GM21447 (cell line): ENCODE data around the gene CYP1A2.
"Not testable (repeated sequence)": the region's sequence is repeated elsewhere in the genome, so short reads cannot be mapped to it uniquely, and the experiment has no call there.

Experiments
- ATAC-seq: cut with Tn5 transposase; IDR thresholded peaks from one replicate; pipeline ENCODE4 v1.9.1; 2021; ENCODE audit not compliant: unreplicated experiment

CYP1A2 gene

GRCh38 chr15:74748322-74748946 lies at the start of gene CYP1A2:
Gene CYP1A2, plus strand, starts transcription at chr15:74748845. Its CDS starts 894 bp downstream, at chr15:74749739.
- no peak for ATAC-seq

GRCh38 chr15:74709011-74709410 lies 39.6 kb upstream of the CYP1A2 start:
- ATAC-seq: no peak

DNA sequence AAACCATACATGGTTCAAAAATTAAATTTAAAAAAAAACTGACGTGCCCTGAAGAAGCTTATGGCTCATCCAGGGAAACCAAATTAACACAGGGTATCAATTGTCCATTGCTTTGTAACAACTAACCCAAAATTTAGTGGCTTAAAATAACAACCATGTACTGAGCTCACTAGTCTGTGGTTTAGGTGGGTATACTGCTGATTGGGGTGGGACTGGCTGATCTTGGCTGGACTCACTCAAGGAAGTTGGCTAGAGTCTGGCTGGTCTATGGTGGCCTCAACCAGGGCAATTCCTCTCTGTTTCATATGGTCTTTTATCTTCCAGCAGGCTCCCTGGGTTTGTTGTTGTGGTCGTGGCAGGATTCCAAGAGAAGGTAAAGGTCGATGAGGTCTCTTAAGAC lies 38.8 kb upstream of the CYP1A2 start:
- ATAC-seq: no peak

DNA sequence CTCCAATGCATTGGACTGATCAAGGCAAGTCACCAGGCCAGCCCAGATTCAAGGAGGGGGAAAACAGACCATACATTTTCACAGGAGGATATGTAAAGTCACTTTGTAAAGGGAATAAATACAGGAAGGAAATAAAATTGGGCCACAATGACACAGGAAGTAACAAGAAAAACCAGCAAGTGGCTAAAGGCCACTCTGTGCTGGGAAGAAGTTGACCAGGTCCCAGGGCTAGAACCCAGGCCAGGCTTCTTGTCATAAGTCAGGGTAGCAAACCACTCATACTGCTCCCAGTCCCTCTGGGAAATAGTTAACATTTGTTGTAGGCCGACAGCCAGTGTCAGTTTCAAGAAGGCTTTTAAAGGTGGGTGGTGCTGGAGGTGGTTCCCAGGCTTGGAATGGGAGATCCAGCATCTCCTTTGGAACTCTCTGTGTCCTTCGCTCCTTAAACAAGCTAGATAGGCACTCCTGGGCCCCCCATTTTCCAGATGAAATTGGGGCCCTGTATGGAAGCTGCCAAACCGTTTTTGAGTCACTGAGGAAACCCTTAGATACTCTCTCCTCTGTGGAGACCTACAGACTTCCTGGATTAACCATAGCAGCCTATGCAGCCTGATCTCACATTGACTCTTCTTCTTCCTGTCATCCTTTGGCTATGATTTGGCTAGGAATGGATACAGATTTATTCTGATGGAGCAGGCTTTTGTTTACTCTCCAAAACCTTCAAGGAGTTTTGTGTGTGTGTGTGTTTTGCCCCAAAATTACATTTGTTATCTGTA lies 38.1 kb upstream of the CYP1A2 start:
- no peak for ATAC-seq

- no peak for ATAC-seq
Measured at GRCh38 chr15:74712311-74712710, 36.3 kb upstream of the CYP1A2 start.

- ATAC-seq: no peak
Measured at GRCh38 chr15:74716651-74717050, 32.0 kb upstream of the CYP1A2 start.

GRCh38 chr15:74722591-74722990 lies 26.1 kb upstream of the CYP1A2 start:
- no peak for ATAC-seq

DNA sequence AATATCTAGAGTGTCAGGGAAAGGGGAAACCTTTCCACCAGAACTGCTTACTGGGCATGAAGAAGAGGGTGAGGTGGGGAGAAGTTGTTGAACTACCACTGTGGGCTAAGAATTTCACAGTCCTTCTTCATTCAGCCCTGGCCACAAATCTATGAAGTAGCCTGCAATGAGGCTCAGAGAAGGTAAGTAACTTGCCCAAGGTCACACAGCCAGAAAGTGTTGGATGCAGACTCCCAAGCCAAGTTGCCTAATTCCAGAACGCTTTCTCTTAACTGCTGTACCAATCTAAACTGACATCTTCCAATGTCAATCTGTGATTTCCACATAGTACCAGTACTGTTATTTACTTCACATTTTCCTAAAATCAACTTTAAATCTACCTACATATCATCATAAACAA lies 25.5 kb upstream of the CYP1A2 start:
- ATAC-seq: no peak

DNA sequence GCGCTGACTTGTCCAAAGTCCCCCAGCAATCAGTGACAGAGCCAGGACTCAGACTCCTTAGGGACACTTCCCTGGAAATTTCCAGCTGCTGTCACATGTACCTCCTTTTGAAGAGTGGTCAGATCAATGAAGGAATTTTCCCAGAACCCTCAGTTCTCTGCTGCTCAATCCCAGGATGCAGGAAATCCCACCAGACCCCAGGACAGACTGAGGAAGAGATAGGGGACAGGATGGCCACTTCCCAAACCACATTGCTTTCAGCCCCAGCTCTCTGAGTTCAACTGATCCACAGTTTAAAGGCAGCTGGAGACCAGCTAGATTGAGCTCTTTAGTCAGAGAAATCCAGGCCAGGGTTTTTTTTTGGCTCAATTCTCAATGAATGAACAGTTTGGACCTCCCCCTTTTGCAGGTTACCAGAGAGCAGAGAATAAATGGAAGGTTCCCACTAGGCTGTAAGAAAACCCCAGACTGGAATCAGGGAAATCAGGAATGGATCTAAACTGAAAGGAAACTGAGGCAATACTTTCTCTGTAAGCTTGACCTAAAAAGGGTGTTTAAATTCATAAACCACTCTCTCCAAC lies 24.8 kb upstream of the CYP1A2 start:
- no peak for ATAC-seq

DNA sequence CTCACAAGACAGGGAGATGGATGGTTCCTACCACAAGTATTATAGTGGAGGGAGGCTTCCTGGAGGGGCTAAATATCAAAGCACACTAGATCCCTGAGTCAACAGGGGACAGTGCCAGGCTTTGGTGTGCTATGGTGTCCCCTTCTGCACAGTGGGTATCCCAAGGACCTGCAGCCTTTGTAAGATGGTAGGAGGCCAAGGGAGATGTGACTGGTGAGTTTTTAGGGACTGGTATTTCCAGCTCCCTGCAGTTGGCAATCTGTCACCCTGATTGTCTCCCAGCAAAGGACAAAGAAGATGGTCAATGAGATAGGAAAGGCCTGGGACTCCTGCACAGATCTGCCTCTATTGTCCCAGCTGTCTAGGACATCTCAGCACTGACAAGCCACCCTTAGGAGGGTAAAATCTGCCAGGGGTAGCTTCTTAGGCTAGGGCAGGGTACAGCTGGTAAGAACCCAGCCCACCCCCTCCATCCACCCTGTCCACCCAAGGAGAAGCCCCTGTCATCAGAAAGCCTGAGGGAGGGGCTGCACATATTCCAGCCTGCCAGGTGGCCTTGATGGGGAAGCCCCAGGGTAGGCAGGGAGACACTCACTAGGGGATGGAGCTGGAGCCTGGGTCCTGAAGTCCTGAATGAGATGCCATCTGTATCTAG lies 23.9 kb upstream of the CYP1A2 start:
- ATAC-seq: no peak

- no peak for ATAC-seq
Measured at GRCh38 chr15:74725225-74725774, 23.3 kb upstream of the CYP1A2 start, which contains the start of gene CYP1A1. Gene CYP1A1, minus strand, starts transcription at chr15:74725528. Its CDS starts 2,431 bp downstream, at chr15:74723097.

DNA sequence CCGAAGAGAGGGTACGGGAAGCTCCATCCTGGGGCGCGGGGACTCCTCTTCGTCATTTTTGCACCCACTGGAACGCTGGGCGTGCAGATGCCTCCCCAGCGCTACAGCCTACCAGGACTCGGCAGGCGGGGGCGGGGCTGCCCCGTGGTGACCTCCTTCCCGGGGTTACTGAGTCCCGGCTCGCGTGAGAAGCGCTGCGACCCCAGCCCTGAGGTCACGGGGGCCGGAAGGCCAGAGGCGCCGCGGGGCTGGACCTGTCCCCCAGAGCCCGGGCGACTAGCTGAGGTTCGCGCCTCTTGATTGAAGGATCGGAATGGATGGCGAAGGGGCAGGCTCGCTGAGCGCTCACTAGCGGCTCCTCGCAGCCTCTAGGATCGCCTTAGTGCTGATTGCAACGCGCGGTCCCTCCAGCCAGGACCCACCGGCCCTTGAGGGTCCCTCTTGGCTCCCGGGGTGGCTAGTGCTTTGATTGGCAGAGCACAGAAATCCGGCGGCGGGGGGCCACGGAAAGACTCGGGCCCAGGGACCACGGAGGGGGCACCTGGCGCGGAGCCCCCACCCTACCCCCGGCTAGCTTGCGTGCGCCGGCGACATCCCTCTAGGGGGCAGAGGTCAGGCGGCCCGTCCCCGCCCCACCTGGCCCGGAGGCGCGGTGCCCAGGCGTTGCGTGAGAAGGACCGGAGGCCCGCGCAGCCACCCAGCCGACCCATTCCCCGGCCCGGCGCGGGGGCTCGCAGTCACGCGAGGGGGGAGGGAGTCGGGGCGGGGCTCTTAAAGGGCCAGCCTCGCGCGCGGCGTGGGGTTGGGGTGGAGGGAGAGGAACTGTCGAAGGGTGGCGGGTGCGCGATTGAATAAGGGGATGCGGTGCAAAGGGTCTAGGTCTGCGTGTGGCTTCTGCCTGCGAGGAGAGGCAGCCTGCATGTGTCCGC lies 22.5 kb upstream of the CYP1A2 start:
- ATAC-seq: no peak

- no peak for ATAC-seq
Measured at GRCh38 chr15:74726774-74727164, 21.9 kb upstream of the CYP1A2 start.

GRCh38 chr15:74727727-74728126 lies 20.9 kb upstream of the CYP1A2 start:
- no peak for ATAC-seq

- ATAC-seq: not testable (repeated sequence)
Measured at GRCh38 chr15:74728699-74729098, 19.9 kb upstream of the CYP1A2 start.

DNA sequence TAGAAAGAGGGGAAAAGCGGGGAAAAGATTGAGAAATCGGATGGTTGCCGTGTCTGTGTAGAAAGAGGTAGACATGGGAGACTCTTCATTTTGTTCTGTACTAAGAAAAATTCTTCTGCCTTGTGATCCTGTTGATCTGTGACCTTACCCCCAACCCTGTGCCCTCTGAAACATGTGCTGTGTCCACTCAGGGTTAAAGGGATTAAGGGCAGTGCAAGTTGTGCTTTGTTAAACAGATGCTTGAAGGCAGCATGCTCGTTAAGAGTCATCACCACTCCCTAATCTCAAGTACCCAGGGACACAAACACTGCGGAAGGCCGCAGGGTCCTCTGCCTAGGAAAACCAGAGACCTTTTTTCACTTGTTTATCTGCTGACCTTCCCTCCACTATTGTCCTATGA lies 19.3 kb upstream of the CYP1A2 start:
- ATAC-seq: not testable (repeated sequence)

DNA sequence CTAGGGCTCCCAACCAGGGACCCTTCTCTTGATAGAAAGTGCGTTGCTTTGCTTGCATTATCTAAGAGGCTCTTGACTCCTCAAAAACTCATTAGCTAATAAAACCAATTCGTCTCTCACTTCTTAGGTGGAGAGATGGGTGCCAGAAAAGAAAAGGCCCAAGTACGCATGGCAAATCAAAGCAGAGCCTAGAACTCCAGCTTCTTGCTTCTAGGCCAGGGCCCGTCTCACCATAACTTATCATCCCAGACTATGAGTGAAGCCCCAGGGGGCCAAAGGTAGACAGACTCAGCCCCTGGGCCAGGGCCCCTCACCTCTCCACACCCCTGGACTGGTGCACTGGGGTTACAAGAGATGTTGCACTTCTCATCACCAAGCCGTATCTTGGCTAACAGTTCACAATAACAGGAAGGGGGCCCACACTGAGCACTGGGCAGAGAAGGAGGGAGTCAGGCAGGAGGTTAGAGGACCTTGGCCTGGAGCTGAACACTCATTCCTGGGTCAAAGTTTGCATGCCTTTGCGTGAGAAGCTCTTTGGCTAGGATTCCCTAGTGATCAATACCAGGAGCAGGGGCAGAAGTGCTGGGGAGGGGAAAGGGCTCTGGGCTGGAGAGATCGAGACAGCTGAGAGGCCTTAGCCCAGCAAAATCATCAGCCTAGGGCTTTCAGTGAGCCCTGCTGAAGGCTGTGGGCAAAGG lies 17.9 kb upstream of the CYP1A2 start:
- ATAC-seq: no peak

GRCh38 chr15:74732846-74733245 lies 15.8 kb upstream of the CYP1A2 start:
- ATAC-seq: no peak

DNA sequence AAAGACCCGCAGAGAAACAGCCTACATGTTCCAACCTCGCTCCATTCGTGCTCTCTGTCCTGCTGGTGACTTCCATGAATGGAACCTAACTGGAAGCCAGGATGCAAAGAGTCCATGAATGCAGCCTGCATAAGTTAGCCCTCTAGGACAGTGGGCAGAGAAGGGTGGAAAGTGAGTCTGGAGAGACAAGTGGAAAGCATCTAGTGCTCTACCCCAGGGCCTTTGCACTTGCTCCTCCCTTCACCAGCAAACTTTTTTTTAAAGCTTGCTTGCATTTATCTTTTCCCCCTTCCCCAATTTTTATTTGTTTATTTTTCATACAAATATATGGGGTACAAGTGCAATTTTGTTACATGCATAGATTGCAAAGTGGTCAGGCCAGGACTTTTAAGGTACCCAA lies 15.4 kb upstream of the CYP1A2 start:
- ATAC-seq: no peak

DNA sequence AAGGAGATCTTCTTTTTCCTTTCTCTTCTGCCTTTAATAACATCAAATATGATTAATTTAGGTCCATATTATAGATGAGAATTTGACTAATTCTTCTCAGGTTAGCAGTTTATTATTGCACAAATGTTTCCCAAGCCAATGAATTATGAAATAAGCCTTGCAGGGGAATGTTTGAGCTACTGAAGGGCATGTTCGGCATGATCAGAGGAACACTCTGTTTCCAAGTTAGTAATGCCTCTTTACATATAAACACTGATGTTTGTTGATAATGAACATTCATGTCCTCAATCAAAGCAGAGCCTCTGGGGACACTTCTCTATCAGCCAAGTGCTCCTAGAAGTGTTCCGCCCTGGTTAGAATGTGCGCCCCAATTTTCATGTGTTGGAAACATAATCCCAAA lies 13.3 kb upstream of the CYP1A2 start:
- no peak for ATAC-seq
